Heart left ventricle (tissue), 16 donors: Measurements from ENCODE around the gene ATPAF2. TPM values are rescaled to one million over a fixed set of nuclear protein-coding genes. Genes with fewer than 3 reads are reported as not detected.
A peak's percentile ranks its signal among the peaks of the same experiment; 100 is the strongest.

ENCODE experiments used
- ATAC-seq, 4 donors: fragments of 200-7000 bp; cut with Tn5 transposase; one replicate each; pipeline ENCODE4 v1.9.1; 2020 to 2022; ENCODE audit warnings: moderate library complexity in 4 of 4, mild to moderate bottlenecking in 3 of 4, moderate number of reproducible peaks in 1 of 4
- DNase-seq, 5 donors: peaks; one replicate each; pipeline ENCODE4 v3.0.0-alpha.2; 2020
- H3K27ac ChIP-seq, 12 donors: fragments of 200-600 bp; sonication (generic) in 4 of 12; one replicate each; pipeline versions ENCODE4 v1.5.0 to v1.8.0; 2016 to 2022; ENCODE audit warnings: mild to moderate bottlenecking in 2 of 12
- H3K27me3 ChIP-seq, 9 donors: fragments of 200-600 bp; sonication (generic) in 2 of 9; one replicate each; pipeline versions ENCODE4 v1.5.1 to v1.8.0; 2016 to 2022; ENCODE audit warnings: mild to moderate bottlenecking in 3 of 9
- H3K36me3 ChIP-seq, 9 donors: fragments of 200-600 bp; sonication (generic) in 2 of 9; one replicate each; pipeline versions ENCODE4 v1.5.0 to v1.8.0; 2018 to 2022; ENCODE audit warnings: mild to moderate bottlenecking in 2 of 9
- H3K4me1 ChIP-seq, 12 donors: fragments of 200-600 bp; sonication (generic) in 4 of 12; one replicate each; pipeline versions ENCODE4 v1.5.0 to v1.8.0; 2016 to 2022; ENCODE audit warnings: mild to moderate bottlenecking in 3 of 12
- H3K4me3 ChIP-seq, 12 donors: fragments of 200-600 bp; sonication (generic) in 4 of 12; one replicate each; pipeline versions ENCODE4 v1.5.0 to v1.8.0; 2017 to 2022; ENCODE audit warnings: mild to moderate bottlenecking in 9 of 12, moderate library complexity in 4 of 12
- H3K9me3 ChIP-seq, 12 donors: fragments of 200-600 bp; sonication (generic) in 4 of 12; one replicate each; pipeline versions ENCODE4 v1.5.0 to v1.8.0; 2016 to 2022; ENCODE audit warnings: mild to moderate bottlenecking in 1 of 12
- CTCF ChIP-seq, 12 donors: fragments of 200-600 bp; sonication (generic) in 4 of 12; IDR thresholded peaks; one replicate each; pipeline versions ENCODE4 v1.5.0 to v1.8.0; 2018 to 2022; ENCODE audit warnings: antibody characterized with exemption in 12 of 12, mild to moderate bottlenecking in 5 of 12
- POLR2A ChIP-seq, 2 donors: fragments of 450-650 bp; IDR thresholded peaks; one replicate each; pipeline ENCODE4 v1.6.1; 2017; ENCODE audit warnings: antibody characterized with exemption in 2 of 2, mild to moderate bottlenecking in 2 of 2, moderate library complexity in 2 of 2
- WGBS, 4 donors: extraction: QIAGEN DNeasy Blood & Tissue Kit in 2 of 4; methylation state at CpG; one replicate each; pipeline versions ENCODE4 v1.1.5 to v1.1.7; 2013 to 2018; 5-methylcytosine and 5-hydroxymethylcytosine counted together
- intact Hi-C, 10 donors: fragments of 100-400 bp; cut with DNase I; formaldehyde crosslinking; loops; one replicate each; pipeline versions ENCODE4 v1.11.1 to v1.14.2; 2022
- polyA plus RNA-seq, 2 donors: library from polyadenylated mRNA; stranded (reverse); fragments of 200-250 nt; gene quantifications; one replicate each; pipeline ENCODE4 v1.2.3, GENCODE V29; 2013
- total RNA-seq, 9 donors: library from RNA; depleted of rRNA in 2 of 9; stranded (reverse); fragments of >200 nt in 2 of 9; fragmentation: NEBNext Ultra II Directional in 3 of 9; extraction: Animal tissue kit (Norgen Biotek cat#: 25700) in 3 of 9; gene quantifications; one replicate each; pipeline versions ENCODE4 v1.1.0 to v1.2.4, GENCODE V29; 2016 to 2023
- donor health status: ischemic (EF 13 %, LVEDD 7.1; RV severe dilation, severe dysfunction).
- donor health status: healthy with polysubstance abuse.
- donor health status: DM: no; HTN: yes; CAD: no.
- donor health status: DM: no; HTN: no; CAD: no.
- donor health status: ischemic (EF 25% LVEDD 6.9; RV normal size, moderate dysfunction).
- donor health status: ischemic (EF 25% LVEDD 5.7; RV mildly dilated, moderate dysfunction).
- donor health status: healthy.
- donor health status: DM: yes; HTN: yes; CAD: no.
- donor health status: ischemic (EF 35%, LVEDD 5.7; RV mildly dilated, moderate dysfunction).
- donor health status: nonischemic (EF 11% LVEDD 7.7; RV severe dilation, severe dysfunction).
- donor health status: DM: yes; HTN: yes; CAD: no.
- donor health status: PGD.
- donor health status: ischemic (EF 29% LVEDD 5.4; RV normal size, mild dysfunction).
- donor health status: nonischemic (EF 23%, LVEDD 6.1; RV moderate dilation, normal function).

The ATPAF2 gene
- total and polyA plus RNA-seq, 11 donors, result 25.6 to 51.4 (median 37.6) TPM

GRCh38 chr17:18015593-18015992 lies 23.4 kb downstream of the ATPAF2 start:
- peaks cover 0 to 1% (median 0%) of the 10 kb centered on the region in 12 donors for H3K9me3 ChIP-seq
- H3K27me3 ChIP-seq, result no peaks in the 10 kb centered on the region
- H3K27ac ChIP-seq, result no peak overlapping the region
- intact Hi-C loops, result loop anchor here in 1 of 10 donors (2.0 kb wide), 1 partner anchor 13 kb away; no protein-coding TSS in a partner anchor
- H3K36me3 ChIP-seq, result peaks cover 0 to 35% (median 14%) of the 10 kb centered on the region in 9 donors
- 95 to 100% (median 96%) methylated on average over 5 of the region's 5 CpGs for WGBS, 4 donors
- DNase-seq (no peak), ATAC-seq (no peak)
- H3K4me3 ChIP-seq, result no peak overlapping the region
- TF ChIP-seq POLR2A (IDR thresholded peaks at IDR 0.05) (no peak), CTCF (IDR thresholded peaks at IDR 0.05) (no peak)
- H3K4me1 ChIP-seq, result peaks cover 0 to 30% (median 18%) of the 10 kb centered on the region in 12 donors

- WGBS, 4 donors, result 86 to 96% (median 90%) methylated on average over 6 of the region's 6 CpGs
- H3K36me3 ChIP-seq, result peaks cover 0 to 39% (median 14%) of the 10 kb centered on the region in 9 donors
- H3K4me3 ChIP-seq, result no peak overlapping the region
- peaks cover 0 to 28% (median 9%) of the 10 kb centered on the region in 12 donors for H3K4me1 ChIP-seq
- ATAC-seq (no peak), DNase-seq (no peak)
- intact Hi-C loops, result loop anchor here in 2 of 10 donors (2.0 to 5.0 kb wide), 2 partner anchors 15 to 132 kb away; no protein-coding TSS in a partner anchor
- no peaks in the 10 kb centered on the region for H3K27me3 ChIP-seq
- no peak overlapping the region for H3K27ac ChIP-seq
- peaks cover 0 to 4% (median 0%) of the 10 kb centered on the region in 12 donors for H3K9me3 ChIP-seq
- TF ChIP-seq CTCF (IDR thresholded peaks at IDR 0.05) (no peak), POLR2A (IDR thresholded peaks at IDR 0.05) (no peak)
Observed at GRCh38 chr17:18014006-18014405, 25.0 kb downstream of the ATPAF2 start.

- H3K27me3 ChIP-seq, result no peaks in the 10 kb centered on the region
- no peak for TF ChIP-seq CTCF (IDR thresholded peaks at IDR 0.05)
- no peak for TF ChIP-seq POLR2A (IDR thresholded peaks at IDR 0.05)
- 88 to 93% (median 93%) methylated on average over 3 to 5 of the region's 5 CpGs for WGBS, 4 donors
- H3K27ac ChIP-seq, result no peak overlapping the region
- H3K36me3 ChIP-seq, result peaks cover 0 to 41% (median 15%) of the 10 kb centered on the region in 9 donors
- peaks cover 0 to 4% (median 0%) of the 10 kb centered on the region in 12 donors for H3K9me3 ChIP-seq
- H3K4me3 ChIP-seq, result no peak overlapping the region
- DNase-seq (no peak), ATAC-seq (no peak)
- intact Hi-C loops, result loop anchor here in 1 of 10 donors (5.0 kb wide), 1 partner anchor 129 kb away; no protein-coding TSS in a partner anchor
- peaks cover 0 to 19% (median 0%) of the 10 kb centered on the region in 12 donors for H3K4me1 ChIP-seq
Observed at GRCh38 chr17:18011286-18011685, 27.7 kb downstream of the ATPAF2 start.

- ATAC-seq, result peak; percentile 78 to 88 (median 86)
- peak overlapping the region in 5 of 12 donors; percentile 16 to 45 (median 23) for H3K27ac ChIP-seq
Observed at GRCh38 chr17:18009609-18010420, 29.2 kb downstream of the ATPAF2 start.

More at GRCh38 chr17:18009609-18010420, 29.2 kb downstream of the ATPAF2 start:
- Histone ChIP-seq H3K4me3 (no peak overlapping the region), H3K27me3 (no peaks in the 10 kb centered on the region), H3K9me3 (peaks cover 0 to 4% (median 0%) of the 10 kb centered on the region in 12 donors), H3K4me1 (peaks cover 0 to 24% (median 0%) of the 10 kb centered on the region in 12 donors), H3K36me3 (peaks cover 0 to 28% (median 5%) of the 10 kb centered on the region in 9 donors)
- peak in 3 of 5 donors; percentile 43 to 68 (median 45) for DNase-seq
- no peak for TF ChIP-seq CTCF (IDR thresholded peaks at IDR 0.05)
- TF ChIP-seq POLR2A (IDR thresholded peaks at IDR 0.05), result no peak
- intact Hi-C loops, result loop anchor here in 1 of 10 donors (5.0 kb wide), 1 partner anchor 128 kb away; no protein-coding TSS in a partner anchor
- WGBS, 4 donors, result 53 to 67% (median 63%) methylated on average over 2 to 8 of the region's 8 CpGs
